H1 (cell line): Measurements from ENCODE around the gene BAD. TPM values are rescaled to one million over a fixed set of nuclear protein-coding genes. Genes with fewer than 3 reads are reported as not detected.

Experiments
- CTCF ChIA-PET: fragments of 300-600 bp; sonication (Branson Sonifier 250); formaldehyde crosslinking; loops from one replicate; lab custom pipeline; 2021; ENCODE audit not compliant: partially characterized antibody; lab: Charles Lee
- POLR2A ChIA-PET: fragments of 300-600 bp; sonication (Branson Sonifier 250); formaldehyde crosslinking; loops from one replicate; lab custom pipeline; 2021; ENCODE audit warnings: inconsistent platforms; ENCODE audit not compliant: partially characterized antibody; lab: Charles Lee
- DNase-seq, 2 experiments: peaks; one replicate each; pipeline versions ENCODE4 v3.0.0 to v3.0.0-alpha.2; 2010 to 2022; ENCODE audit warnings: low spot score in 2 of 2, low read depth in 1 of 2, mixed read lengths in 1 of 2
- FAIRE-seq: peaks from 2 replicates; lab custom pipeline; 2011; peaks lifted over from hg19 to GRCh38; lab: Jason Lieb, UNC
- H2AFZ ChIP-seq: 2 replicates; pipeline ENCODE4 v1.8.1; 2012; ENCODE audit warnings: low read length, inconsistent platforms
- H2AK5ac ChIP-seq: 2 replicates; pipeline ENCODE4 v1.6.1; 2013; ENCODE audit warnings: low read depth, low read length
- H2BK120ac ChIP-seq: replicated peaks from 2 replicates; pipeline ENCODE3; 2013; ENCODE audit warnings: low read depth, low read length, inconsistent platforms
- H2BK12ac ChIP-seq: 2 replicates; pipeline ENCODE4 v1.6.1; 2013; ENCODE audit warnings: low read depth, low read length
- H2BK15ac ChIP-seq: 2 replicates; pipeline ENCODE4 v1.6.1; 2013; ENCODE audit warnings: low read length
- H2BK20ac ChIP-seq: 2 replicates; pipeline ENCODE4 v1.6.1; 2013; ENCODE audit warnings: low read length
- H2BK5ac ChIP-seq: 2 replicates; pipeline ENCODE4 v1.6.1; 2013; ENCODE audit warnings: low read depth, low read length
- H3K14ac ChIP-seq: 2 replicates; pipeline ENCODE4 v1.6.1; 2013; ENCODE audit warnings: inconsistent platforms; ENCODE audit not compliant: insufficient read length
- H3K18ac ChIP-seq: 2 replicates; pipeline ENCODE4 v1.6.1; 2013; ENCODE audit warnings: low read length; ENCODE audit errors: extremely low read depth
- H3K23ac ChIP-seq: 2 replicates; pipeline ENCODE4 v1.6.1; 2013; ENCODE audit warnings: inconsistent platforms; ENCODE audit not compliant: insufficient read length
- H3K23me2 ChIP-seq: 2 replicates; pipeline ENCODE4 v1.6.1; 2013; ENCODE audit warnings: low read depth, low read length
- H3K27ac ChIP-seq: 2 replicates; pipeline ENCODE4 v1.6.1; 2011; ENCODE audit warnings: low read depth, low read length, inconsistent platforms
- H3K27me3 ChIP-seq, 4 experiments: replicated peaks in 1 of 4; 1 replicate in 1 of 4; 2 replicates in 3 of 4; pipeline versions ENCODE4 v1.6.1 to v1.8.1; 2011 to 2013; ENCODE audit warnings: low read length in 3 of 4, mild to moderate bottlenecking in 3 of 4, inconsistent platforms in 2 of 4, mixed read lengths in 2 of 4, moderate library complexity in 1 of 4; ENCODE audit not compliant: control insufficient read depth in 3 of 4, insufficient read depth in 3 of 4; ENCODE audit errors: extremely low read depth in 1 of 4
- H3K36me3 ChIP-seq, 4 experiments: 2 replicates each; pipeline versions ENCODE4 v1.6.1 to v1.8.1; 2011 to 2013; ENCODE audit warnings: mild to moderate bottlenecking in 4 of 4, low read length in 3 of 4, moderate library complexity in 2 of 4, control low read depth in 1 of 4, inconsistent platforms in 1 of 4; ENCODE audit not compliant: insufficient read depth in 4 of 4, control insufficient read depth in 2 of 4
- H3K4ac ChIP-seq: replicated peaks from 2 replicates; pipeline ENCODE3; 2013; ENCODE audit warnings: low read length, low read depth, mixed read lengths, inconsistent platforms; ENCODE audit not compliant: insufficient read length
- H3K4me1 ChIP-seq, 4 experiments: replicated peaks in 1 of 4; 1 replicate in 1 of 4; 2 replicates in 3 of 4; pipeline versions ENCODE4 v1.6.1 to v1.8.1; 2011 to 2013; ENCODE audit warnings: low read length in 3 of 4, inconsistent platforms in 2 of 4, mixed read lengths in 1 of 4; ENCODE audit not compliant: insufficient read depth in 4 of 4, control insufficient read depth in 3 of 4
- H3K4me2 ChIP-seq, 2 experiments: 2 replicates each; pipeline versions ENCODE4 v1.6.1 to v1.8.1; 2011 to 2013; ENCODE audit warnings: low read depth in 2 of 2, low read length in 2 of 2, control low read depth in 1 of 2, inconsistent platforms in 1 of 2, mild to moderate bottlenecking in 1 of 2; ENCODE audit not compliant: insufficient read depth in 1 of 2
- H3K4me3 ChIP-seq, 4 experiments: fragments of 200-600, 300-600 bp in 1 of 4; sonication (generic), shearing (Covaris generic), sonication (Bioruptor Twin) in 1 of 4; 2 replicates each; pipeline versions ENCODE4 v1.5.1 to v1.8.1; 2011 to 2016; ENCODE audit warnings: low read length in 4 of 4, low read depth in 3 of 4, control low read depth in 2 of 4, inconsistent platforms in 2 of 4, mild to moderate bottlenecking in 2 of 4, mixed read lengths in 1 of 4, moderate library complexity in 1 of 4; ENCODE audit not compliant: insufficient read depth in 2 of 4; ENCODE audit errors: extremely low read depth in 1 of 4
- H3K56ac ChIP-seq: replicated peaks from 2 replicates; pipeline ENCODE3; 2013; ENCODE audit warnings: low read depth, mild to moderate bottlenecking, mixed read lengths, low read length, inconsistent platforms; ENCODE audit not compliant: insufficient read length
- H3K79me1 ChIP-seq: 2 replicates; pipeline ENCODE4 v1.6.1; 2013; ENCODE audit warnings: low read depth, low read length, control low read depth
- H3K79me2 ChIP-seq, 2 experiments: 2 replicates each; pipeline versions ENCODE4 v1.6.1 to v1.8.1; 2012 to 2013; ENCODE audit warnings: low read length in 2 of 2, mild to moderate bottlenecking in 2 of 2, inconsistent platforms in 1 of 2; ENCODE audit not compliant: insufficient read depth in 2 of 2, control insufficient read depth in 1 of 2
- H3K9ac ChIP-seq, 4 experiments: replicated peaks in 1 of 4; 1 replicate in 1 of 4; 2 replicates in 3 of 4; pipeline versions ENCODE4 v1.6.1 to v1.8.1; 2011 to 2013; ENCODE audit warnings: low read depth in 3 of 4, low read length in 3 of 4, control low read depth in 2 of 4, mild to moderate bottlenecking in 2 of 4, moderate library complexity in 2 of 4, inconsistent platforms in 1 of 4; ENCODE audit errors: extremely low read depth in 1 of 4
- H3K9me3 ChIP-seq, 2 experiments: 2 replicates each; pipeline versions ENCODE4 v1.6.1 to v1.8.1; 2012 to 2013; ENCODE audit warnings: mild to moderate bottlenecking in 2 of 2, moderate library complexity in 2 of 2, control low read depth in 1 of 2, inconsistent platforms in 1 of 2, low read depth in 1 of 2, low read length in 1 of 2, mixed read lengths in 1 of 2; ENCODE audit not compliant: insufficient read depth in 2 of 2
- H4K20me1 ChIP-seq, 2 experiments: replicated peaks in 1 of 2; 2 replicates each; pipeline versions ENCODE3 to v1.8.1; 2011 to 2013; ENCODE audit warnings: inconsistent platforms in 2 of 2, low read length in 2 of 2, mild to moderate bottlenecking in 1 of 2; ENCODE audit not compliant: insufficient read depth in 2 of 2, control insufficient read depth in 1 of 2
- H4K5ac ChIP-seq: 2 replicates; pipeline ENCODE4 v1.6.1; 2013; ENCODE audit warnings: low read length, low read depth, mixed read lengths, inconsistent platforms; ENCODE audit not compliant: insufficient read length
- H4K8ac ChIP-seq: 2 replicates; pipeline ENCODE4 v1.8.0; 2013; ENCODE audit warnings: mild to moderate bottlenecking, moderate library complexity, low read length, inconsistent platforms; ENCODE audit not compliant: insufficient read depth; ENCODE audit errors: extremely low read depth
- H4K91ac ChIP-seq: replicated peaks from 2 replicates; pipeline ENCODE3; 2013; ENCODE audit warnings: low read length, mixed read lengths, inconsistent platforms; ENCODE audit not compliant: insufficient read length
- CREB1 ChIP-seq: IDR thresholded peaks from 2 replicates; pipeline ENCODE4 v1.6.1; 2012; ENCODE audit warnings: inconsistent platforms
- KDM4A ChIP-seq: IDR thresholded peaks from one replicate; pipeline ENCODE4 v1.7.1; 2012; ENCODE audit warnings: low read depth, mild to moderate bottlenecking, moderate library complexity, low read length, inconsistent platforms; ENCODE audit not compliant: severe bottlenecking
- KDM5A ChIP-seq: fragments of 200-600 bp; IDR thresholded peaks from 2 replicates; pipeline ENCODE4 v1.7.1; 2012; ENCODE audit warnings: mild to moderate bottlenecking, low read length, inconsistent platforms, mixed read lengths
- MAFK ChIP-seq: IDR thresholded peaks from 2 replicates; pipeline ENCODE4 v1.6.1; 2012; ENCODE audit warnings: low read depth, mild to moderate bottlenecking, improper control_type of control experiment, low read length
- NRF1 ChIP-seq: IDR thresholded peaks from 2 replicates; pipeline ENCODE4 v1.6.1; 2011; ENCODE audit warnings: mild to moderate bottlenecking, low read depth, low read length, improper control_type of control experiment
- PHF8 ChIP-seq: fragments of 200-600 bp; sonication (generic); conservative IDR thresholded peaks from 2 replicates; pipeline ENCODE4 v1.7.1; 2012; ENCODE audit warnings: low read depth, mild to moderate bottlenecking, inconsistent platforms, low read length, moderate library complexity
- SIN3A ChIP-seq, 2 experiments: IDR thresholded peaks in 1 of 2; conservative IDR thresholded peaks in 1 of 2; 2 replicates each; pipeline ENCODE4 v1.6.1; 2011 to 2012; ENCODE audit warnings: low read length in 2 of 2, improper control_type of control experiment in 1 of 2, low read depth in 1 of 2, mild to moderate bottlenecking in 1 of 2
- SP2 ChIP-seq: IDR thresholded peaks from 2 replicates; pipeline ENCODE4 v1.6.1; 2012; ENCODE audit warnings: mild to moderate bottlenecking, low read length, inconsistent platforms
- SP4 ChIP-seq: IDR thresholded peaks from 2 replicates; pipeline ENCODE4 v1.6.1; 2012; ENCODE audit warnings: low read length, inconsistent platforms
- TAF7 ChIP-seq: optimal IDR thresholded peaks from 2 replicates; pipeline ENCODE3; 2011; ENCODE audit warnings: low read depth, mild to moderate bottlenecking, inconsistent platforms, low read length, moderate library complexity, borderline replicate concordance
- TCF12 ChIP-seq: IDR thresholded peaks from 2 replicates; pipeline ENCODE4 v1.6.1; 2011; ENCODE audit warnings: low read depth, mild to moderate bottlenecking, low read length
- TEAD4 ChIP-seq: IDR thresholded peaks from 2 replicates; pipeline ENCODE4 v1.6.1; 2012; ENCODE audit warnings: low read depth, low read length, inconsistent platforms, mixed read lengths
- WGBS, 2 experiments: shearing (Covaris generic) in 1 of 2; methylation state at CpG; one replicate each; pipeline versions ENCODE4 v1.1.6 to v1.1.7; 2013 to 2015; ENCODE audit warnings: low lambda C conversion rate in 2 of 2, mixed read lengths in 2 of 2, inconsistent platforms in 1 of 2, low coverage in 1 of 2, missing lambda C conversion rate in 1 of 2; ENCODE audit not compliant: insufficient replicate concordance in 2 of 2, insufficient coverage in 1 of 2, insufficient read length in 1 of 2; ENCODE audit errors: extremely low coverage in 1 of 2, missing lambda C conversion rate in 1 of 2; 5-methylcytosine and 5-hydroxymethylcytosine counted together
- polyA plus RNA-seq, 7 experiments: library from polyadenylated mRNA; depleted of rRNA in 3 of 7; stranded (reverse) in 5 of 7; unstranded in 2 of 7; fragments of >200 nt in 5 of 7; fragments of 200-250 nt in 2 of 7; gene quantifications; 1 replicate in 5 of 7; 2 replicates in 1 of 7; 4 replicates in 1 of 7; pipeline versions ENCODE4 v1.2.1 to v1.2.3, GENCODE V29; 2011 to 2013; ENCODE audit warnings: missing spikeins in 2 of 7, mixed read lengths in 2 of 7
- total RNA-seq: library from RNA; stranded (reverse); fragmentation: NEBNext Ultra II Directional; extraction: Animal tissue kit (Norgen Biotek cat#: 25700); gene quantifications from 2 replicates; pipeline ENCODE4 v1.2.1, GENCODE V29; 2021

Gene BAD
- total and polyA plus RNA-seq, 2 of the 8 experiments (the other 6 are each of a cell fraction or from before 2014, with no cell fraction given): 23.1 to 33.7 TPM

GRCh38 chr11:64317325-64317960 is 33.0 kb upstream of the BAD start, which contains the start of gene TRMT112:
TSS of gene TRMT112 (minus strand) at chr11:64317559. CDS start at chr11:64317526, 33 bp downstream.
- Histone ChIP-seq H2BK120ac (peak within 1 kb of the TSS; percentile 94), H3K4me3 (peak within 1 kb of the TSS; percentile 73 to 80 (median 77)), H3K4ac (peak within 1 kb of the TSS; percentile 97), H3K14ac (no peak within 1 kb of the TSS), H4K91ac (peak within 1 kb of the TSS; percentile 96), H3K9me3 (no peaks in the 10 kb centered on the region), H3K36me3 (peaks cover 2 to 26% (median 15%) of the 10 kb centered on the region in 4 experiments; a peak in 7 of 8 replicates), H3K23me2 (peaks cover 5% of the 10 kb centered on the region; the same call in 1 of the 2 replicates), H4K8ac (peak within 1 kb of the TSS; percentile 97), H3K79me1 (peaks cover 7% of the 10 kb centered on the region; the same call in 1 of the 2 replicates), H2BK20ac (no peak within 1 kb of the TSS), H2AK5ac (0 out of 2 replicates have a peak within 1 kb of the TSS, but pooled peaks have one; percentile 71), H3K56ac (peak within 1 kb of the TSS; percentile 91), H3K23ac (no peak within 1 kb of the TSS), H4K20me1 (peaks cover 0 to 3% of the 10 kb centered on the region in 2 experiments), H2BK15ac (no peak within 1 kb of the TSS), H3K27ac (peak within 1 kb of the TSS; percentile 91), H2BK12ac (0 out of 2 replicates have a peak within 1 kb of the TSS, but pooled peaks have one; percentile 27), H3K79me2 (peaks cover 0 to 18% of the 10 kb centered on the region in 2 experiments; a peak in 1 of 4 replicates), H2BK5ac (peak within 1 kb of the TSS; percentile 84), H2AFZ (0 out of 2 replicates have a peak within 1 kb of the TSS, but pooled peaks have one; percentile 40), H3K18ac (peak within 1 kb of the TSS; percentile 71), H3K4me2 (peak within 1 kb of the TSS; percentile 60 to 75), H3K4me1 (peaks cover 0 to 8% (median 3%) of the 10 kb centered on the region in 4 experiments; a peak in 6 of 7 replicates), H4K5ac (peak within 1 kb of the TSS; percentile 99), H3K9ac (peak within 1 kb of the TSS; percentile 70 to 85 (median 79)), H3K27me3 (no peaks in the 10 kb centered on the region)
- 1% methylated on average over 37 of the region's 43 CpGs; no CpG with 5 or more reads in 1 of the 2 experiments for WGBS, 2 experiments
- CTCF ChIA-PET: interaction anchor here (0.7 to 20.8 kb wide), 16 partner anchors 11 to 372 kb away, joined by 3 to 614 read pairs (median 4); partner anchors contain the start of genes BAD, CATSPERZ, CCDC88B and NUDT22
- POLR2A ChIA-PET: interaction anchor here (0.6 to 6.6 kb wide), 28 partner anchors 9 to 249 kb away, joined by 3 to 61 read pairs (median 6); partner anchors contain the start of genes CCDC88B, ESRRA, FERMT3 and NUDT22
- FAIRE-seq (peak; percentile 87), DNase-seq (peak; percentile 89 to 97)
- TF ChIP-seq MAFK (peak; percentile 33; the same call in 1 of the 2 replicates), NRF1 (no peak), KDM4A (peak; percentile 90), SIN3A (conservative IDR thresholded peaks at IDR 0.05 in 1 of 2, IDR thresholded peaks at IDR 0.05 in 1 of 2; ENCODE audit: low read depth in 1 of 2, low read length in 2 of 2) (0 out of 4 replicates have a peak, but pooled peaks of 1 of the 2 experiments have one; percentile 72), TAF7 (peak; percentile 1), KDM5A (peak; percentile 39; the same call in 1 of the 2 replicates), SP2 (no peak), SP4 (no peak), TEAD4 (no peak), TCF12 (no peak), PHF8 (peak; percentile 86), CREB1 (peak; percentile 78)
